Upper lobe of left lung (tissue), 4 donors: ENCODE measurements around the gene GUCY1B1.

ENCODE experiments used
- CTCF ChIP-seq, 6 experiments: fragments of 450-650 bp in 4 of 6; fragments of 200-600 bp in 2 of 6; sonication (generic) in 2 of 6; IDR thresholded peaks; one replicate each; pipeline ENCODE4 v1.5.1; 2016 to 2019; ENCODE audit warnings: antibody characterized with exemption in 6 of 6
- EP300 ChIP-seq, 4 donors: sonication (generic); formaldehyde crosslinking; IDR thresholded peaks; one replicate each; pipeline ENCODE4 v1.5.1; 2017; ENCODE audit warnings: antibody characterized with exemption in 4 of 4, control low read depth in 2 of 4
- POLR2A ChIP-seq, 4 donors: fragments of 450-650 bp; IDR thresholded peaks; one replicate each; pipeline ENCODE4 v1.5.1; 2016 to 2017; ENCODE audit warnings: antibody characterized with exemption in 4 of 4, mild to moderate bottlenecking in 2 of 4
- POLR2AphosphoS5 ChIP-seq, 2 donors: sonication (generic); formaldehyde crosslinking; IDR thresholded peaks; one replicate each; pipeline ENCODE4 v1.5.1; 2017; ENCODE audit warnings: antibody characterized with exemption in 2 of 2

- no peak for TF ChIP-seq CTCF (IDR thresholded peaks at IDR 0.05)
- no peak for TF ChIP-seq POLR2AphosphoS5 (IDR thresholded peaks at IDR 0.05)
- no peak for TF ChIP-seq POLR2A (IDR thresholded peaks at IDR 0.05)
- no peak for TF ChIP-seq EP300 (IDR thresholded peaks at IDR 0.05)
These were observed 46.2 kb downstream of the GUCY1B1 start for GRCh38 chr4:155805016-155805415.
